HG03354 (cell line): ENCODE data around the gene IL1RAPL2.
"Not testable (repeated sequence)": the region's sequence is repeated elsewhere in the genome, so short reads cannot be mapped to it uniquely, and the experiment has no call there.

ENCODE experiments used
- ATAC-seq: cut with Tn5 transposase; IDR thresholded peaks from one replicate; pipeline ENCODE4 v1.9.1; 2021; ENCODE audit warnings: mild to moderate bottlenecking; ENCODE audit not compliant: unreplicated experiment, poor library complexity, severe bottlenecking

IL1RAPL2 gene

GRCh38 chrX:104565791-104566680, at the start of gene IL1RAPL2:
TSS of gene IL1RAPL2 (plus strand) at chrX:104566199.
- no peak for ATAC-seq

GRCh38 chrX:104522386-104522785, 43.6 kb upstream of the IL1RAPL2 start:
- ATAC-seq = no peak

- no peak for ATAC-seq
Measured at GRCh38 chrX:104523858-104524257, 42.1 kb upstream of the IL1RAPL2 start.

GRCh38 chrX:104539081-104539480, 26.9 kb upstream of the IL1RAPL2 start:
- ATAC-seq = no peak

GRCh38 chrX:104542447-104542846, 23.6 kb upstream of the IL1RAPL2 start:
- not testable (repeated sequence) for ATAC-seq

GRCh38 chrX:104564335-104564734, 1.7 kb upstream of the IL1RAPL2 start:
- ATAC-seq = no peak

- no peak for ATAC-seq
Measured at GRCh38 chrX:104564921-104565703, 887 bp upstream of the IL1RAPL2 start.

- no peak for ATAC-seq
Measured at GRCh38 chrX:104566681-104567501, 892 bp downstream of the IL1RAPL2 start.

GRCh38 chrX:104567506-104567905, 1.5 kb downstream of the IL1RAPL2 start:
- ATAC-seq = no peak

GRCh38 chrX:104568304-104568915, 2.4 kb downstream of the IL1RAPL2 start:
- no peak for ATAC-seq

- no peak for ATAC-seq
Measured at GRCh38 chrX:104618106-104618895, 52.3 kb downstream of the IL1RAPL2 start.

GRCh38 chrX:104621781-104622180, 55.8 kb downstream of the IL1RAPL2 start:
- no peak for ATAC-seq

GRCh38 chrX:104641176-104641575, 75.2 kb downstream of the IL1RAPL2 start:
- no peak for ATAC-seq

- no peak for ATAC-seq
Measured at GRCh38 chrX:104647084-104647483, 81.1 kb downstream of the IL1RAPL2 start.

GRCh38 chrX:104659005-104659744, 93.2 kb downstream of the IL1RAPL2 start:
- ATAC-seq = no peak

GRCh38 chrX:104660092-104660491, 94.1 kb downstream of the IL1RAPL2 start:
- ATAC-seq = no peak

GRCh38 chrX:104662694-104663093, 96.7 kb downstream of the IL1RAPL2 start:
- ATAC-seq = no peak

- ATAC-seq = no peak
Measured at GRCh38 chrX:104665691-104666090, 99.7 kb downstream of the IL1RAPL2 start.
